IPS-11a (cell line): Measurements from ENCODE around the gene SLC30A2.

Experiments used
- H3K4me3 ChIP-seq: one replicate; pipeline ENCODE4 v1.5.1; 2013; ENCODE audit warnings: low read depth, low read length, control low read depth

The SLC30A2 gene

GRCh38 chr1:25999041-25999800 is 46.7 kb downstream of the SLC30A2 start:
- H3K4me3 ChIP-seq, result no peak overlapping the region

- peak within 1 kb of the TSS; percentile 82 for H3K4me3 ChIP-seq
Measured at GRCh38 chr1:25997828-25998761, 47.8 kb downstream of the SLC30A2 start, which contains the start of gene PAFAH2. PAFAH2 (minus strand) TSS chr1:25998063; CDS start chr1:25990816, 7,247 bp downstream.

- H3K4me3 ChIP-seq, result peak overlapping the region; percentile 82
Measured at GRCh38 chr1:25996966-25997827, 48.7 kb downstream of the SLC30A2 start.

GRCh38 chr1:25994402-25995150 is 51.3 kb downstream of the SLC30A2 start:
- no peak overlapping the region for H3K4me3 ChIP-seq

- no peak overlapping the region for H3K4me3 ChIP-seq
Measured at GRCh38 chr1:25993197-25993951, 52.5 kb downstream of the SLC30A2 start.

GRCh38 chr1:25992689-25993171 is 53.2 kb downstream of the SLC30A2 start:
- no peak overlapping the region for H3K4me3 ChIP-seq

GRCh38 chr1:25991937-25992688 is 53.8 kb downstream of the SLC30A2 start:
- H3K4me3 ChIP-seq, result no peak overlapping the region

GRCh38 chr1:25990702-25991395 is 55.1 kb downstream of the SLC30A2 start:
- no peak overlapping the region for H3K4me3 ChIP-seq

GRCh38 chr1:25990251-25990650 is 55.7 kb downstream of the SLC30A2 start:
- no peak overlapping the region for H3K4me3 ChIP-seq

GRCh38 chr1:25989440-25990234 is 56.3 kb downstream of the SLC30A2 start:
- H3K4me3 ChIP-seq, result no peak overlapping the region

- H3K4me3 ChIP-seq, result no peak overlapping the region
Measured at GRCh38 chr1:25987951-25988350, 58.0 kb downstream of the SLC30A2 start.
